Neural cell (in vitro differentiated cells): ENCODE results near the gene KCNIP4. TPM values are rescaled to one million over a fixed set of nuclear protein-coding genes. Genes with fewer than 3 reads are reported as not detected.

Experiments used
- H2AFZ ChIP-seq: fragments of 200-600, 300-800 bp; sonication (generic), shearing (Covaris generic); 2 replicates; pipeline ENCODE4 v1.6.0; 2014; ENCODE audit warnings: low read depth, mild to moderate bottlenecking, antibody characterized with exemption, low read length, moderate library complexity
- H3F3A ChIP-seq: fragments of 200-600 bp; shearing (Covaris generic); 2 replicates; pipeline ENCODE4 v1.6.1; 2016; ENCODE audit warnings: mild to moderate bottlenecking, moderate library complexity, mixed read lengths, antibody characterized with exemption, low read length; ENCODE audit not compliant: insufficient read depth, poor library complexity, severe bottlenecking
- H3K27ac ChIP-seq: fragments of 200-600, 300-800 bp; sonication (generic), shearing (Covaris generic); 2 replicates; pipeline ENCODE4 v1.5.1; 2014; ENCODE audit warnings: mild to moderate bottlenecking, low read length, moderate library complexity
- H3K27me3 ChIP-seq: fragments of 300-800, 200-600 bp; sonication (generic), shearing (Covaris generic); 2 replicates; pipeline ENCODE4 v1.6.0; 2014; ENCODE audit warnings: mild to moderate bottlenecking, low read depth, low read length, moderate library complexity; ENCODE audit not compliant: insufficient read depth
- H3K36me3 ChIP-seq: fragments of 300-800, 200-600 bp; sonication (generic), shearing (Covaris generic); 2 replicates; pipeline ENCODE4 v1.5.1; 2014; ENCODE audit warnings: mild to moderate bottlenecking, antibody characterized with exemption, low read length, moderate library complexity; ENCODE audit not compliant: insufficient read depth
- H3K4me2 ChIP-seq: fragments of 300-800, 200-600 bp; sonication (generic), shearing (Covaris generic); 2 replicates; pipeline ENCODE4 v1.6.0; 2014; ENCODE audit warnings: mild to moderate bottlenecking, low read length
- H3K4me3 ChIP-seq: fragments of 300-800, 200-600 bp; sonication (generic), shearing (Covaris generic); 2 replicates; pipeline ENCODE4 v1.5.1; 2014; ENCODE audit warnings: mild to moderate bottlenecking, low read length, moderate library complexity
- H3K79me2 ChIP-seq: fragments of 200-600 bp; shearing (Covaris generic); replicated peaks from 2 replicates; pipeline ENCODE4 v1.6.0; 2014; ENCODE audit warnings: mild to moderate bottlenecking, low read length, moderate library complexity; ENCODE audit not compliant: insufficient read depth
- H3K9ac ChIP-seq: fragments of 300-800, 200-600 bp; sonication (generic), shearing (Covaris generic); 2 replicates; pipeline ENCODE4 v1.6.1; 2016; ENCODE audit warnings: mild to moderate bottlenecking, low read length, mixed read lengths
- H3K9me2 ChIP-seq: fragments of 200-600 bp; shearing (Covaris generic); 2 replicates; pipeline ENCODE4 v1.6.1; 2016; ENCODE audit warnings: mild to moderate bottlenecking, low read length, mixed read lengths; ENCODE audit not compliant: insufficient read depth
- H3K9me3 ChIP-seq: fragments of 200-600, 300-800 bp; sonication (generic), shearing (Covaris generic); 2 replicates; pipeline ENCODE4 v1.6.1; 2016; ENCODE audit warnings: mild to moderate bottlenecking, mixed run types, low read length, moderate library complexity, mixed read lengths
- H4K20me1 ChIP-seq: fragments of 200-600 bp; shearing (Covaris generic); 2 replicates; pipeline ENCODE4 v1.6.1; 2016; ENCODE audit warnings: mild to moderate bottlenecking, mixed run types; ENCODE audit not compliant: insufficient read depth
- EP300 ChIP-seq: fragments of 450-650 bp; conservative IDR thresholded peaks from 2 replicates; pipeline ENCODE4 v1.6.1; 2014; ENCODE audit warnings: antibody characterized with exemption, mild to moderate bottlenecking, moderate library complexity; ENCODE audit not compliant: poor library complexity, severe bottlenecking
- EZH2 ChIP-seq: fragments of 200-600, 300-800 bp; shearing (Covaris generic), sonication (generic); IDR thresholded peaks from 2 replicates; pipeline ENCODE4 v1.6.1; 2014; ENCODE audit warnings: antibody characterized with exemption, low read length, borderline replicate concordance, mild to moderate bottlenecking; ENCODE audit not compliant: insufficient read depth, poor library complexity, severe bottlenecking
- MXI1 ChIP-seq: fragments of 450-650 bp; conservative IDR thresholded peaks from 2 replicates; pipeline ENCODE4 v1.6.1; 2014; ENCODE audit warnings: antibody characterized with exemption, mild to moderate bottlenecking; ENCODE audit not compliant: poor library complexity, severe bottlenecking
- SMC3 ChIP-seq: fragments of 450-650 bp; conservative IDR thresholded peaks from 2 replicates; pipeline ENCODE4 v1.6.1; 2014; ENCODE audit warnings: antibody characterized with exemption, mild to moderate bottlenecking, moderate library complexity; ENCODE audit not compliant: poor library complexity
- TAF1 ChIP-seq: IDR thresholded peaks from 2 replicates; pipeline ENCODE4 v1.6.1; 2012; ENCODE audit warnings: low read depth
- polyA plus RNA-seq: library from polyadenylated mRNA; depleted of rRNA; stranded (reverse); fragments of >200 nt; gene quantifications from 2 replicates; pipeline ENCODE4 v1.2.3, GENCODE V29; 2014
- TF ChIP-seq, protein P1 (sequence below): IDR thresholded peaks from 2 replicates; pipeline ENCODE4 v1.6.1; 2012; ENCODE audit warnings: borderline replicate concordance

Gene KCNIP4
- polyA plus RNA-seq, 1 donor from 2014 or later: 22.8 TPM

DNA sequence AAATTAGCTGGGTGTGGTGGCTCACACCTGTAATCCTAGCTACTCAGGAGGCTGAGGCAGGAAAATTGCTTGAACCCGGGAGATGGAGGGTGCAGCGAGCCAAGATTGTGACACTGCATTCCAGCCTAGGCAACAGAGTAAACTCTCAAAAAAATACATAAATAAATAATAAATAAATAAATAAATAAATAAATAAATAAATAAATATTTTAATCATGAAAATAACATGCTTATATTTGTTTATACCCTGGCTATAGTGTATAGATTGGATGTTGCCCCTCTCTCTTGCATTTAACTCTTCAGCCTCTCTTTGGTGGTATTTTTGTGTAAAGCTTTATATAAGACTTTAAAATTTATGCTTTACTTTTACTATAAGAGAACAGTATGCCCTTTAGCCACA is 51.8 kb downstream of the KCNIP4 start:
- Histone ChIP-seq H3F3A (no peaks in the 10 kb centered on the region), H2AFZ (no peak overlapping the region), H3K9ac (no peak overlapping the region), H3K4me3 (no peak overlapping the region), H3K4me2 (no peak overlapping the region), H3K27ac (no peak overlapping the region), H3K27me3 (no peaks in the 10 kb centered on the region), H3K9me3 (no peaks in the 10 kb centered on the region), H3K36me3 (no peaks in the 10 kb centered on the region), H4K20me1 (no peaks in the 10 kb centered on the region), H3K79me2 (no peaks in the 10 kb centered on the region), H3K9me2 (no peaks in the 10 kb centered on the region)
- no peak for TF ChIP-seq SMC3
- no peak for TF ChIP-seq EP300

DNA sequence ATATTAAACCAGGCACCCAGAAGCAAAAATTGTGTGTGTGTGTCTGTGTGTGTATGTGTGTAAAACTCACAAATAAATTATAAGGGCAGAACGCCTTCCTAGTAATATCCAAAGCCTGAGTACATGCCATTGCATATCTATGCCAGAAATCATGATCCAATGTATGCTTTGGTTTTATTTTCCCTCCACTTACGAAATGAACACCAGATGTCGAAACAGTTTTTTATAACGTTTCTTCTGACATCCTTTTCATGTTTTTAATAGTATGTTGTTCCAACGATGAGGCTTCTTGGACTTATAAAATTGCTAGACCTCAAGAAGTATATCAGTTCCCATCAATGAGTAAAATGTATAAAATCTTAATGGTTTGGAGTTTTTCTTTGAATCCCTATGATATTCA is 55.4 kb downstream of the KCNIP4 start:
- H3K4me2 ChIP-seq: no peak overlapping the region
- no peaks in the 10 kb centered on the region for H3K9me2 ChIP-seq
- H2AFZ ChIP-seq: no peak overlapping the region
- no peaks in the 10 kb centered on the region for H3K36me3 ChIP-seq
- H4K20me1 ChIP-seq: no peaks in the 10 kb centered on the region
- H3K9ac ChIP-seq: no peak overlapping the region
- TF ChIP-seq, protein P1, sequence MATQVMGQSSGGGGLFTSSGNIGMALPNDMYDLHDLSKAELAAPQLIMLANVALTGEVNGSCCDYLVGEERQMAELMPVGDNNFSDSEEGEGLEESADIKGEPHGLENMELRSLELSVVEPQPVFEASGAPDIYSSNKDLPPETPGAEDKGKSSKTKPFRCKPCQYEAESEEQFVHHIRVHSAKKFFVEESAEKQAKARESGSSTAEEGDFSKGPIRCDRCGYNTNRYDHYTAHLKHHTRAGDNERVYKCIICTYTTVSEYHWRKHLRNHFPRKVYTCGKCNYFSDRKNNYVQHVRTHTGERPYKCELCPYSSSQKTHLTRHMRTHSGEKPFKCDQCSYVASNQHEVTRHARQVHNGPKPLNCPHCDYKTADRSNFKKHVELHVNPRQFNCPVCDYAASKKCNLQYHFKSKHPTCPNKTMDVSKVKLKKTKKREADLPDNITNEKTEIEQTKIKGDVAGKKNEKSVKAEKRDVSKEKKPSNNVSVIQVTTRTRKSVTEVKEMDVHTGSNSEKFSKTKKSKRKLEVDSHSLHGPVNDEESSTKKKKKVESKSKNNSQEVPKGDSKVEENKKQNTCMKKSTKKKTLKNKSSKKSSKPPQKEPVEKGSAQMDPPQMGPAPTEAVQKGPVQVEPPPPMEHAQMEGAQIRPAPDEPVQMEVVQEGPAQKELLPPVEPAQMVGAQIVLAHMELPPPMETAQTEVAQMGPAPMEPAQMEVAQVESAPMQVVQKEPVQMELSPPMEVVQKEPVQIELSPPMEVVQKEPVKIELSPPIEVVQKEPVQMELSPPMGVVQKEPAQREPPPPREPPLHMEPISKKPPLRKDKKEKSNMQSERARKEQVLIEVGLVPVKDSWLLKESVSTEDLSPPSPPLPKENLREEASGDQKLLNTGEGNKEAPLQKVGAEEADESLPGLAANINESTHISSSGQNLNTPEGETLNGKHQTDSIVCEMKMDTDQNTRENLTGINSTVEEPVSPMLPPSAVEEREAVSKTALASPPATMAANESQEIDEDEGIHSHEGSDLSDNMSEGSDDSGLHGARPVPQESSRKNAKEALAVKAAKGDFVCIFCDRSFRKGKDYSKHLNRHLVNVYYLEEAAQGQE: no peak
- H3K27ac ChIP-seq: no peak overlapping the region
- no peaks in the 10 kb centered on the region for H3K79me2 ChIP-seq
- H3K9me3 ChIP-seq: no peaks in the 10 kb centered on the region
- no peaks in the 10 kb centered on the region for H3K27me3 ChIP-seq
- H3K4me3 ChIP-seq: no peak overlapping the region
- H3F3A ChIP-seq: no peaks in the 10 kb centered on the region

DNA sequence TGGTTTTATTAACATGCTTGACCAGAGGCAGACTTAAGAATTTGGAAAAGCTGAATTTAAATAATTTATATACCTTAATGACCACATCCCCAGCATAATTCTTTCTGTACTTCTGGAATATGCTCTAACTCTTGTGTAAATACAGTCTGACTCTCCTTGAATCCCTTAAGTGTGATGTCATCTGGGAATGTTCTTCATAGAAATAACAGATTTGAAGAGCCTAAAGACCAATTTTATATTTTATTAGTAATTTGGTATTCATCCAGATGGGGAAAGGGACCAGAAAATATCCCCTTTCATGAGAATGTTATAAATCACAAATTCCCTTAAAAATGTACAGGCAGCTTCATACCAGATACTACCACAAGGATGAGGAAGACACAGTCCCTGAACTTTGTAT is 58.3 kb downstream of the KCNIP4 start:
- no peaks in the 10 kb centered on the region for H3K27me3 ChIP-seq
- no peaks in the 10 kb centered on the region for H3F3A ChIP-seq
- no peak overlapping the region for H3K9ac ChIP-seq
- no peak for TF ChIP-seq EZH2
- TF ChIP-seq TAF1: no peak
- TF ChIP-seq MXI1: no peak
- TF ChIP-seq, protein P1: no peak
- TF ChIP-seq EP300: no peak
- no peak overlapping the region for H3K27ac ChIP-seq
- no peaks in the 10 kb centered on the region for H3K9me3 ChIP-seq
- no peak overlapping the region for H2AFZ ChIP-seq
- no peak overlapping the region for H3K4me2 ChIP-seq
- H4K20me1 ChIP-seq: no peaks in the 10 kb centered on the region
- no peaks in the 10 kb centered on the region for H3K79me2 ChIP-seq
- H3K36me3 ChIP-seq: no peaks in the 10 kb centered on the region
- H3K4me3 ChIP-seq: no peak overlapping the region
- no peaks in the 10 kb centered on the region for H3K9me2 ChIP-seq
